Activated naive CD8-positive, alpha-beta T cell treated with anti-CD3 and anti-CD28 coated beads, Interleukin-2, amount 10 ng/mL, durations not matched to agents 7 days and 5 days (primary cell): Measurements from ENCODE around the gene MACROD2. TPM values are rescaled to one million over a fixed set of nuclear protein-coding genes. Genes with fewer than 3 reads are reported as not detected.
"Not testable (repeated sequence)": the region's sequence is repeated elsewhere in the genome, so short reads cannot be mapped to it uniquely, and the experiment has no call there.

Experiments used
- ATAC-seq: fragments of 150-1000 bp; cut with Tn5 transposase; one replicate; pipeline ENCODE4 v1.10.0; 2021; ENCODE audit warnings: low read depth, moderate library complexity
- POLR2A ChIA-PET: fragments of 350-600 bp; sonication (Branson Sonifier 250); formaldehyde crosslinking; loops from one replicate; lab custom pipeline; 2021; ENCODE audit warnings: antibody characterized with exemption; lab: Charles Lee
- DNase-seq: peaks from one replicate; pipeline ENCODE4 v3.0.0; 2021
- H3K27ac Mint-ChIP-seq: one replicate; pipeline ENCODE4 v1.8.0; 2022; ENCODE audit warnings: mild to moderate bottlenecking, mixed read lengths
- H3K27me3 Mint-ChIP-seq: one replicate; pipeline ENCODE4 v1.8.0; 2022; ENCODE audit warnings: mild to moderate bottlenecking, moderate library complexity, mixed read lengths
- H3K36me3 Mint-ChIP-seq: one replicate; pipeline ENCODE4 v1.8.0; 2021; ENCODE audit warnings: mild to moderate bottlenecking, mixed read lengths
- H3K4me1 Mint-ChIP-seq: one replicate; pipeline ENCODE4 v1.8.0; 2021; ENCODE audit warnings: mixed read lengths
- H3K4me3 Mint-ChIP-seq: one replicate; pipeline ENCODE4 v1.8.0; 2022; ENCODE audit warnings: mild to moderate bottlenecking, moderate library complexity, mixed read lengths
- H3K9me3 Mint-ChIP-seq: one replicate; pipeline ENCODE4 v1.8.0; 2021; ENCODE audit warnings: mixed read lengths
- total RNA-seq, 2 experiments: library from RNA; stranded (reverse); gene quantifications; one replicate each; pipeline ENCODE4 v1.2.3, GENCODE V29; 2021

The MACROD2 gene
- total RNA-seq, 2 experiments from 2014 or later: not detected

DNA sequence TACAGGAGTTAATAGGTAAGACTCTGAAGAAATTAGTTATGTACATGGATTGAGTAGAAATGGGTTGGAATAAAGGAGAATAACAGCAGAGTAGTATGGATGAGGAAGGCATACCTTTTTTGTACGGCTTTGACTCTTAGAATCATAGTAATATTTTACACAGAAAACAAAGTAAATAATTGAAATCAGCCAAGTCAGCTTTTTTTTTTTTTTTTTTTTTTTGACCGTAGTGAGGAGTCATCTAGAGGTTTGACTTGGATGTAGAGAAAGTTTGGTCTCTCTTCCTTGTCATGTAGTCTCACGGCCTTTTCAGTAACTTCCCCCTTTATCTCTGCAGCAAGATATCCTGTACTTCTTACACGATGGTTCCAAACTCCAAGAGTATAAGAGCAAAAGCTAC lies 183.2 kb downstream of the MACROD2 start:
- POLR2A ChIA-PET: no interaction called here
- H3K9me3 Mint-ChIP-seq: peaks cover 13% of the 10 kb centered on the region
- no peak overlapping the region for H3K4me3 Mint-ChIP-seq
- H3K27me3 Mint-ChIP-seq: no peaks in the 10 kb centered on the region
- no peak overlapping the region for H3K27ac Mint-ChIP-seq
- H3K4me1 Mint-ChIP-seq: no peaks in the 10 kb centered on the region
- no peaks in the 10 kb centered on the region for H3K36me3 Mint-ChIP-seq
- no peak for ATAC-seq
- no peak for DNase-seq

DNA sequence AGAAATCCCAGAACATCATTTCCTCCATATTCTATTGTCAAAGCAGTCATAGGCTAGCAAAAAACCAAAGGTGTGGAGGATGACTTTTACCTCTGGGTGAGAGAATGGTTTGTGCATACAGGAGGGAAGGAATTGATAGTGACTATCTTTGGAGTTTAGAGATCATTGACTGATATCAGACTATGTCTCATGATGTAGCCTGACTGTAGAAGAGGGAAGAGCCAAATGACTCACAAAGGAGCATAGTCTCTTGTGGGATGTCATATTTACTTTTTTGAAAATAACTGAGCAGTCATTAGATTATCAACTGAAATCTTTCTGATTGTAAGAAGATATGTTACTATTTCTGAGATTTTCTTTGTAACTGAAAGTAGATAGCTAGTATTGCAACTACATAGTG lies 183.6 kb downstream of the MACROD2 start:
- Mint-ChIP-seq H3K9me3 (peaks cover 10% of the 10 kb centered on the region), H3K36me3 (no peaks in the 10 kb centered on the region), H3K27ac (no peak overlapping the region), H3K27me3 (no peaks in the 10 kb centered on the region), H3K4me1 (no peaks in the 10 kb centered on the region), H3K4me3 (no peak overlapping the region)
- ATAC-seq (no peak), DNase-seq (no peak)
- POLR2A ChIA-PET: no interaction called here

DNA sequence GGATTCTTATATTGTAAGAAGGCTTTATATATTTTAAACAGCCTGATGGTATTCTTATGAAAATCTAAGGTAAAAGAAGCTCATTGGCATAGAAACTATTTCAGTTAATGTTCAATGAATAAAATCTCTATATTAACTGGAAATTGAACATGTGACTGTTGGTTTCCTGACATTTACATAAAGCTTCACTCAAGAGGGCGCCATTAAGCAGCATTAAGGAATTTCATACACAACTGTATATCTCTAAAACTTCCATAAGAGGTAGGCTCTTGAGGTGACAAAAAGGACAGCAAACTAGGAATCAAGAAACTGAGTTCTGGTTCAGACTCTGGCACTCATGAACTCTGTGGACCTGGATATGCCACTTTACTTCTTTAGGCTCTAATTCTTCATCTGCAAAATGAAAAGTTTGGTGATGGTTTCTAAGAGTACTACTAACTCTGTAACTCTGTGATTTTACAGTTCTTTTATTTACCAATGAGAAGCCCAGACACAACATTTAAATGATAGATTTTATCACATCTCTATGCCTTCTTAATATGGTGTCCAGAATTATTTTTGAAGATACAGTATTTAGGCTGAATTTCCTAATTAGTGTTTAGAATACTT lies 194.6 kb downstream of the MACROD2 start:
- Mint-ChIP-seq H3K4me3 (no peak overlapping the region), H3K27ac (no peak overlapping the region), H3K9me3 (peaks cover 5% of the 10 kb centered on the region), H3K4me1 (no peaks in the 10 kb centered on the region), H3K27me3 (no peaks in the 10 kb centered on the region), H3K36me3 (no peaks in the 10 kb centered on the region)
- POLR2A ChIA-PET: no interaction called here
- DNase-seq (no peak), ATAC-seq (no peak)

DNA sequence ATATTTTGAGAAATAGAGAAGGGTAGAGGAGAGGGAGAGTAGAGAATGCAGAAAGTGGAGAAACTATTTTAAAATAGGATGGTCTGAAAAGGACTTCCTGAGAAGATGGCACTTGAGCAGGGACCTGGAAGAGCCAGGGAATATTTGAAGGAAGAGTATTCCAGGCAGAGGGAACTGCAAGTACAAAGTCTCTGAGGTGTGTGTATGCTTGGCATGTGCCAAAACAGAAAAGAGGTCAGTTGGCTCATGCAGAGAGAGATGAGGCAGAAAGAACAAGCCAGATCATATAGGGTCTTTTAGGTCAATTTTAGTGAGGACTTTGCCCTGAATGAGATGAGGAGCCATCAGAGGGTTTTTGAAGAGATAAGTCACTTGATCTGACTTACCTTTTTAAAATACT lies 196.2 kb downstream of the MACROD2 start:
- Mint-ChIP-seq H3K27me3 (no peaks in the 10 kb centered on the region), H3K4me1 (no peaks in the 10 kb centered on the region), H3K36me3 (no peaks in the 10 kb centered on the region), H3K4me3 (no peak overlapping the region), H3K27ac (no peak overlapping the region), H3K9me3 (peaks cover 5% of the 10 kb centered on the region)
- POLR2A ChIA-PET: no interaction called here
- DNase-seq (no peak), ATAC-seq (no peak)

DNA sequence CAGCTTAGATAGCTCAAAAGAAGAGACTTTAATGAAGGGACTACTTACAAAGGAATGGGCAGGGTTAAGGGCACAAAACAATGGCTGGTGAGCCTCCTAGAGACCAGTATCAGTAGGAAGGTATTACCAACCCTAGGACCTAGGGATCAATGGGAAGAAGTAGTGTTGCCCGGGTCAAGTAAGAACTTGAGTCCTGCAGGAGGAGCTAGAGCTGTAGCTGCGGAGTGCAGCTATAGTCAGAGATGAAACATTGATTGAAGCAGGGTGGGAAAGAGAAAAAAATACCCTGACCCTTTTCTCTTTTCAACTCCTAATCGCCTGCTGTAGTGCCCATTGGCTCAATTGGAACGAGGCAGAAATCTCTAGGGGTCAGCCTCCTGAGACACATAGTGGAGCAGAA lies 198.1 kb downstream of the MACROD2 start:
- Mint-ChIP-seq H3K4me3 (no peak overlapping the region), H3K9me3 (peaks cover 5% of the 10 kb centered on the region), H3K27ac (no peak overlapping the region), H3K27me3 (no peaks in the 10 kb centered on the region), H3K36me3 (no peaks in the 10 kb centered on the region), H3K4me1 (no peaks in the 10 kb centered on the region)
- POLR2A ChIA-PET: no interaction called here
- ATAC-seq: no peak
- no peak for DNase-seq

DNA sequence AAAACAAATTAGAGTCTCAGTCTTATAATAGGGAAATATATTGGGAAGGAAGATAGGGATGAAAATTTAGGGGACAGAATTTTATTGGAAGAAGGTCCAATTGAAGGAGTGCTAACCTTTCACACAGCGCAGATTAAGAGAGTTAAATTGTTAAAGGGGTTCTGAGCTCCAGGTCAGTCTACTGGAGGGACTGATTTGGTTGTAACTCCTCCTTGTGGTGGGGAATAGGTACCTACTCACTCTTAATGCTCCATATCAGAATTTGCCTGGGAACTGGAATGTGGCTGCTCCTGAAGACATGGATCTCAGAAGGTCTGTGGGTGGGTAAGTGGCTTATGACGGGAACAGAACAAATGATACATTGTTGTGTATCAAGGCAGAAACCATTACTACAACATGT lies 198.6 kb downstream of the MACROD2 start:
- DNase-seq (no peak), ATAC-seq (no peak)
- Mint-ChIP-seq H3K9me3 (peaks cover 5% of the 10 kb centered on the region), H3K36me3 (no peaks in the 10 kb centered on the region), H3K4me3 (no peak overlapping the region), H3K27ac (no peak overlapping the region), H3K4me1 (no peaks in the 10 kb centered on the region), H3K27me3 (no peaks in the 10 kb centered on the region)
- POLR2A ChIA-PET: no interaction called here

DNA sequence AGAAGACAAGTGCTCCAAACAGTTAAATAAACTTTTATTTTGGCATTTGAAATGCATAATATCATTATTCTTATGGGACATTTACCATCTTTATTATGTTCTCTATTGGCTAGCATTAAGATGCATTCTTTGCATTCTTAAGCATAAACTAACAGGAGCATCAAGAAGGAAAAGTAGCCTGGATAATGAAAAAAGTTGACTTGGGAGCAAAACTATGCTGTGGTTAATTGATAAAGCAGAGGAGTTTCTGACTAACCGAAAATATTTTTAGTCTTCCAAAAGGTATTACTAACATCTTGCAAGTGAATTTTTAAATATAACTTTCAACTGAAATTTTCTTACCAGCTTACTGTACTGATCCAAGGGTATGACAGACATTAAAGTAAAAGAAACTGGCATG lies 201.8 kb downstream of the MACROD2 start:
- no peak for ATAC-seq
- Mint-ChIP-seq H3K4me1 (no peaks in the 10 kb centered on the region), H3K9me3 (peaks cover 3% of the 10 kb centered on the region), H3K27ac (no peak overlapping the region), H3K36me3 (no peaks in the 10 kb centered on the region), H3K4me3 (no peak overlapping the region), H3K27me3 (no peaks in the 10 kb centered on the region)
- POLR2A ChIA-PET: no interaction called here
- DNase-seq: no peak

DNA sequence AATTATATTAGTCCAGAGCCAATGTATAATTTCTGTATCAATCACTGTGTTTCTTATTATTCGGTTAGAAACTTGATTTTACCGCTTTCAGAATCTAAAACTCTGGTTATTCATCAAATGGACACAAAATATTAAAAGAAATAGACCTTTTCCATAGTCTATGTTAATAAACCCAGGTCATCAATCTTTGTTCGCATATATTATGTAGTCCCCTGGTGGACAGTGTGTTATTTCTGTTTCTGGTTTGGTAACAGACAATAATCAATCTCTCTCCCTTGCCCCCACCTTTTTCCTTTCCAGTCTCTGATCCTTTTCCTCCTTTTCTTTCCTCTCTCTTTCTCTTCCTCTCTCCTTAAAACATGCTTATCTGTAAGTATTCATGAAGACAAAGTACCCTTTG lies 203.1 kb downstream of the MACROD2 start:
- POLR2A ChIA-PET: no interaction called here
- H3K9me3 Mint-ChIP-seq: peaks cover 5% of the 10 kb centered on the region
- H3K4me3 Mint-ChIP-seq: no peak overlapping the region
- H3K27ac Mint-ChIP-seq: no peak overlapping the region
- no peaks in the 10 kb centered on the region for H3K27me3 Mint-ChIP-seq
- no peaks in the 10 kb centered on the region for H3K4me1 Mint-ChIP-seq
- H3K36me3 Mint-ChIP-seq: no peaks in the 10 kb centered on the region
- DNase-seq: no peak
- ATAC-seq: no peak

DNA sequence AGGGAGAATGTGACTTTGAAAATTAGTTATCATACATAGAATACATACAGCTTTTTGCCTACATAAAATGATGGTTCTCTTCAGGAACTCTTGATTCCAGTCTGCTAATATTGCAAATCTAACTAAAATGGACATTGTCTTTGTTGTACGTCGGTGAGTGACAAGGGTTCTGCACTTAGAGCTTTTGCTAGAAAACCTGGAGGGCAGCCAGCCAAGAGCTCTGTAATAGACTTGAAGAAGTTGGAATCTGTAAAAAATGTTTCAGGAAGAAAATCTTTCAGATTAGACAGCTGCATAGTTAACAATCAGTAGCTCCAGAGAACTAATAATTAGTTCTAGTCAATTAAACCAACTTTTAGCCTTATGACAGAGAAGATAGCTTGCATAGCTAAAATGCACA lies 203.8 kb downstream of the MACROD2 start:
- H3K27ac Mint-ChIP-seq: no peak overlapping the region
- ATAC-seq (no peak), DNase-seq (no peak)
- no peaks in the 10 kb centered on the region for H3K4me1 Mint-ChIP-seq
- H3K27me3 Mint-ChIP-seq: no peaks in the 10 kb centered on the region
- peaks cover 4% of the 10 kb centered on the region for H3K9me3 Mint-ChIP-seq
- H3K4me3 Mint-ChIP-seq: no peak overlapping the region
- POLR2A ChIA-PET: no interaction called here
- H3K36me3 Mint-ChIP-seq: no peaks in the 10 kb centered on the region

DNA sequence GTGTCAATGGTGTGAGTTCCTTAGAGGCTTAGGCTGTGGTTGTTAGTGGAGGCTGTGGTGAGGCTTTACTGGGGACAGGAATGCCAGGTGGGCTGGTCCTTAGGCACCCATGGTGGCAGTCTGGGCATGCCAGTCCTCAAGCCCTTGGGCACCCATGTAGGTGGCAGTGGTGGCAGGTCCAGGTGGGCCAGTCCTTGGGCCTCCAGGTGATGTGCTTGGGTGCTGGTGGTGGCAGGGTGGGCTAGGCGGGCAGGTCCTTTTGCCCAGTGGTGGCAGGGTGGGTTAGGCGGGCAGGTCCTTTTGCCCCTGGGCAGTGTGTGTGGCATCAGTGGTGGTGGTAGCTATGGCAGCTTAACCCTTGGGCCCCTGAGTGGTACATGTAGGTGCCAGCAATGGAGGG lies 208.3 kb downstream of the MACROD2 start:
- H3K9me3 Mint-ChIP-seq: peaks cover 7% of the 10 kb centered on the region
- no peak for ATAC-seq
- no peaks in the 10 kb centered on the region for H3K36me3 Mint-ChIP-seq
- POLR2A ChIA-PET: no interaction called here
- no peaks in the 10 kb centered on the region for H3K4me1 Mint-ChIP-seq
- no peak overlapping the region for H3K4me3 Mint-ChIP-seq
- no peaks in the 10 kb centered on the region for H3K27me3 Mint-ChIP-seq
- H3K27ac Mint-ChIP-seq: no peak overlapping the region
- DNase-seq: no peak

DNA sequence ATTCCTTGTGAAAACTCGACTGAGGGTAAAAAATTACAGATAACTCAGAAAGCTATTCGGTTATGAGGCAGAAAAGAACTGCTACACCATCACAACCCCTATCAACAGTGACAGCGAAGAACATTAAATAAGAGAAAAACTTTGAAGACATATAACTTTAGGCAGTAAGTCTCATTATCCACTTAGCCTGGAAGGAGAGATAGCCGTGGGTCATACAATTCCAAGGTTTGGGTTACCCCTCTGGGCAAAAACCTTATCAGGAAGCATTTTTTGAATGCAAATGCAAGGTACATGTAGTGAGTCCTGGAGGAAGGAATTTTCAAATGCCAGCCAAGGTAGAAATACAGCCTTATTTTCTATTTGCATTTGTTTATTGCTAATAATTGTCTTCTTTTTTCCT lies 212.3 kb downstream of the MACROD2 start:
- ATAC-seq (no peak), DNase-seq (no peak)
- Mint-ChIP-seq H3K36me3 (no peaks in the 10 kb centered on the region), H3K27ac (no peak overlapping the region), H3K9me3 (peaks cover 7% of the 10 kb centered on the region), H3K27me3 (no peaks in the 10 kb centered on the region), H3K4me1 (no peaks in the 10 kb centered on the region), H3K4me3 (no peak overlapping the region)
- POLR2A ChIA-PET: no interaction called here

DNA sequence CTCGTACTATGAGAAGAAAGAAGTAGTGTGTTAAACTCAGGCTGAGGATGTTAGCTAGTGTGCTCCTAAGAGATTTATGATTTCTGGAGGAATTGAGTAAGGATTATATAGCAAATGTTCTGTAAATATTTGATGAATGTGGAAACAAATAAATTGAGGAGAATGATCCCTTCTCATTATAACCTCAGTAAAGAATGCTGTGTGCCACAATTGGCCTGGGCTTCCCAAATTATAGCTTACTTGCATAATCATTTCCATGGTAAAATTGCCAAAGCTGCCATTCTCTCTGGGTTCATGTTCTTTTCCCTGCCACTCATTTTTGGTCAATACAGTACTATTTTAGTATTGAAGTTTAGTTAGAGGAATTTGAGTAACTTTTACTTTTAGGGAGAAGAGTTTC lies 213.6 kb downstream of the MACROD2 start:
- no peak for ATAC-seq
- Mint-ChIP-seq H3K27ac (no peak overlapping the region), H3K36me3 (no peaks in the 10 kb centered on the region), H3K9me3 (peaks cover 3% of the 10 kb centered on the region), H3K27me3 (no peaks in the 10 kb centered on the region), H3K4me3 (no peak overlapping the region), H3K4me1 (no peaks in the 10 kb centered on the region)
- DNase-seq: no peak
- POLR2A ChIA-PET: no interaction called here

DNA sequence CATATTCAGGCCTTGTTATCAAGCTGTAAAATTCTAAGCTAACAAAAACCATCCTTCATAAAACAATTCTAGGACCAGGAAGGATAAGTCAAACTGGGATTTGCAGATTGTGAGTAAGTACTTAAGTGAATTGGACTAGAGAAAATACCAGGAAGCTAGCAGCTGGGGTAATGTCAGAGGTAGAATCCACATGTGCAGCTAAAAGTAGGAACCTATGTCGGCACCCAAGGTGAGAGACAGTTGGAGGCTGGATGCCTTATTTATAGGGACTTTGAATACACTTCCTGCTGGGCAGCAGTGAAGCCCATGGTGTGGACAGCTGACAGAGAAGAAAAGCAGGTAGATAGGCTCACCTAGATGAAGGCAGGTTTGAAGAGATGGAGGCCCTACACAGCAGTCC lies 214.8 kb downstream of the MACROD2 start:
- H3K9me3 Mint-ChIP-seq: peaks cover 3% of the 10 kb centered on the region
- POLR2A ChIA-PET: no interaction called here

DNA sequence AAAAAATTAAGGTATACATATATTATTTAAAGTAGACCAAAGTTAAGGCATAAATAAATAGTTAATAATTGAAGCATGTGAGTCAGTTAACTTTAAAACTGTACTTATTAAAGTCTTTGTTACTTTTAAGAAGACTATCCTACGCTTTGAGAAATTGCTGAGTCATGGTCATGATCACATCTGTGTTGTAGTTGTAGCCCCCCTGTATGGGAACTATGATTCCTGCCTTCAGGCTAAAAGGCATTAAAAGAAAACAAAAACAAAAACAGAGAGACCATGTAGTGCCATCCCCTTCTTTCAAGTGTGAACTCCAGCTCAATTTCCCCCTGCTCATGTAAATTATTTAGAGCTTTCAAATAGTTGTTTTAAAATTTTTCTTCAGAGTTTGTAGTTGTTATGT lies 218.7 kb downstream of the MACROD2 start:
- Mint-ChIP-seq H3K27me3 (no peaks in the 10 kb centered on the region), H3K27ac (no peak overlapping the region), H3K4me3 (no peak overlapping the region), H3K36me3 (no peaks in the 10 kb centered on the region), H3K4me1 (no peaks in the 10 kb centered on the region), H3K9me3 (peaks cover 3% of the 10 kb centered on the region)
- DNase-seq (no peak), ATAC-seq (no peak)
- POLR2A ChIA-PET: no interaction called here

More for the DNA sequence above, 214.8 kb downstream of the MACROD2 start:
- H3K36me3 Mint-ChIP-seq: no peaks in the 10 kb centered on the region
- no peak overlapping the region for H3K27ac Mint-ChIP-seq
- H3K27me3 Mint-ChIP-seq: no peaks in the 10 kb centered on the region
- no peaks in the 10 kb centered on the region for H3K4me1 Mint-ChIP-seq
- DNase-seq (no peak), ATAC-seq (no peak)
- H3K4me3 Mint-ChIP-seq: no peak overlapping the region

DNA sequence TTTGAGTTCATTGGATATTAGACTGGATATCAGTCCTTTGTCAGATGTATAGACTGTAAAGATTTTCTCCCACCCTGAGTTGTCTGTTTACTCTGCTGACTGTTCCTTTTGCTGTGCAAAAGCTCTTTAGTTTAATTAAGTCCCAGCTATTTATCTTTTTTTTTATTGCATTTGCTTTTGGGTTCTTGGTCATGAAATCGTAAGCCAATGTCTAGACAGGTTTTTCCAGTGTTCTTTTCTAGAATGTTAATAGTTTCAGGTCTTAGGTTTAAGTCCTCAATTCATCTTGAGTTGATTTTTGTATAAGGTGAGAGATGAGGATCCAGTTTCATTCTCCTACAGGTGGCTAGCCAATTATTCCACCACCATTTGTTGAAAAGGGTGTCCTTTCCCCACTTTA lies 220.6 kb downstream of the MACROD2 start:
- H3K27ac Mint-ChIP-seq, H3K4me3 Mint-ChIP-seq, H3K9me3 Mint-ChIP-seq, POLR2A ChIA-PET, ATAC-seq, H3K4me1 Mint-ChIP-seq, H3K27me3 Mint-ChIP-seq, H3K36me3 Mint-ChIP-seq, DNase-seq: not testable (repeated sequence)
